Mesothelial cell of epicardium (in vitro differentiated cells): ENCODE data around the gene GJA3. TPM values are rescaled to one million over a fixed set of nuclear protein-coding genes. Genes with fewer than 3 reads are reported as not detected.

Source experiments
- DNase-seq, 2 experiments: peaks; one replicate each; pipeline ENCODE4 v3.0.0; 2021; ENCODE audit warnings: low spot score in 2 of 2; ENCODE audit not compliant: unreplicated experiment in 2 of 2
- H3K27ac Mint-ChIP-seq: 2 replicates; pipeline ENCODE4 v1.8.0; 2021; ENCODE audit warnings: mixed read lengths
- H3K27me3 Mint-ChIP-seq: 2 replicates; pipeline ENCODE4 v1.8.0; 2021; ENCODE audit warnings: low read depth, mixed read lengths
- H3K36me3 Mint-ChIP-seq: 2 replicates; pipeline ENCODE4 v1.8.0; 2021; ENCODE audit warnings: mixed read lengths
- H3K4me1 Mint-ChIP-seq: 2 replicates; pipeline ENCODE4 v1.8.0; 2021; ENCODE audit warnings: mixed read lengths
- H3K4me3 Mint-ChIP-seq: 2 replicates; pipeline ENCODE4 v1.8.0; 2021; ENCODE audit warnings: mild to moderate bottlenecking, moderate library complexity, mixed read lengths
- H3K9me3 Mint-ChIP-seq: 2 replicates; pipeline ENCODE4 v1.8.0; 2021; ENCODE audit warnings: mixed read lengths
- total RNA-seq: library from RNA; stranded (reverse); gene quantifications from 3 replicates; pipeline ENCODE4 v1.2.1, GENCODE V29; 2021
- TF ChIP-seq, protein P1 (sequence below): fragments of 200-600 bp; sonication (generic); IDR thresholded peaks from one replicate; pipeline ENCODE4 v1.5.0; 2021; ENCODE audit warnings: antibody characterized with exemption; ENCODE audit not compliant: unreplicated experiment

Gene GJA3
- total RNA-seq, 1 donor from 2014 or later = 5.3 TPM

DNA sequence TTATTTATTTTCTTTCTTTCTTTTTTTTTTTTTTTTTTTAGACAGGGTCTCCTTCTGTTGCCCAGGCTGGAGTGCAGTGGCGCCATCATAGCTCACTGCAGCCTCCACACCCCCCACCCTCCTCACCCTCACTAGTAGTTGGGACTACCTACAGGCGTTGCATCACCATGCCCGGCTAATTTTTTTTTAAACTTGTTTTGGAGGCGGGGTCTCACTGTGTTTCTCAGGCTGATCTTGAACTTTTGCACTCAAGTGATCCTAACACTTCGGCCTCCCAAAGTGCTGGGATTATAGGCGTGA, 33.6 kb downstream of the GJA3 start:
- TF ChIP-seq, protein P1, sequence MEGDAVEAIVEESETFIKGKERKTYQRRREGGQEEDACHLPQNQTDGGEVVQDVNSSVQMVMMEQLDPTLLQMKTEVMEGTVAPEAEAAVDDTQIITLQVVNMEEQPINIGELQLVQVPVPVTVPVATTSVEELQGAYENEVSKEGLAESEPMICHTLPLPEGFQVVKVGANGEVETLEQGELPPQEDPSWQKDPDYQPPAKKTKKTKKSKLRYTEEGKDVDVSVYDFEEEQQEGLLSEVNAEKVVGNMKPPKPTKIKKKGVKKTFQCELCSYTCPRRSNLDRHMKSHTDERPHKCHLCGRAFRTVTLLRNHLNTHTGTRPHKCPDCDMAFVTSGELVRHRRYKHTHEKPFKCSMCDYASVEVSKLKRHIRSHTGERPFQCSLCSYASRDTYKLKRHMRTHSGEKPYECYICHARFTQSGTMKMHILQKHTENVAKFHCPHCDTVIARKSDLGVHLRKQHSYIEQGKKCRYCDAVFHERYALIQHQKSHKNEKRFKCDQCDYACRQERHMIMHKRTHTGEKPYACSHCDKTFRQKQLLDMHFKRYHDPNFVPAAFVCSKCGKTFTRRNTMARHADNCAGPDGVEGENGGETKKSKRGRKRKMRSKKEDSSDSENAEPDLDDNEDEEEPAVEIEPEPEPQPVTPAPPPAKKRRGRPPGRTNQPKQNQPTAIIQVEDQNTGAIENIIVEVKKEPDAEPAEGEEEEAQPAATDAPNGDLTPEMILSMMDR = no peak
- H3K27me3 Mint-ChIP-seq = peaks cover 14% of the 10 kb centered on the region
- no peaks in the 10 kb centered on the region for H3K9me3 Mint-ChIP-seq
- no peak overlapping the region for H3K27ac Mint-ChIP-seq
- H3K36me3 Mint-ChIP-seq = no peaks in the 10 kb centered on the region
- peak overlapping the region; percentile 65 for H3K4me3 Mint-ChIP-seq
- no peak for DNase-seq
- H3K4me1 Mint-ChIP-seq = peaks cover 5% of the 10 kb centered on the region

DNA sequence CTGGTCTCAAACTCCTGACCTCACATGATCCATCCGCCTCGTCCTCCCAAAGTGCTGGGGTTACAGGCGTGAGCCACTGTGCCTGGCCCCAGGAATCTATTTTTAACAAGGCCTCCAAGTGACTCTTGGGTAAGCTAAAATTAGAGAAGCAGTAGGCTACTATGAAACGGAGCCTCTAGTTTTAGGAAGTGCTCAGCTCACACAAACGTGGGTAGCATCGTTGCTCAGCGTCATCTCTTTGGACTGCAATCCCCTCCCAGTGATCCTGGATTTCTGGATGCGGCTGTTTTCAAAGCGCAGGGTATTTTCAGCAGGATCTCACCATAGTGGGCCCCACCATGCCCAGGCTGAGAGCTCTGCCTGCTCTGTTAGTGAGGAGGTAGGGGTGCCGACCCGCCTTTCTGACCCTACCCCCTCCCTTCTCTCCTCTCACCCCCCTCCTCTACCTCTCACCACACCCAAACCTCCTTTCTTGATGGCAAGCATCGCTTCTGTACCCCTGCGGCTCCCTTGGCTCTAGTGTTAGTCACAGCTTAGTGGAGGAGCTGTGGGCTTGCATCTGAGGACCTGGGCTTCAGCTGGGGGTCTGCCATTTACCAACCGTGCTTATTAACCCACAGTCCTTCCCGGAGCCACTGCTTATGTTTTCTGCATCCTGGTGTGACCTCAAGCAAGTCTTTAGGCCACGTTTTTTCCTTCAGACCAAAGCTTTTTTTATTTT, 34.2 kb downstream of the GJA3 start:
- peaks cover 5% of the 10 kb centered on the region for H3K4me1 Mint-ChIP-seq
- no peaks in the 10 kb centered on the region for H3K9me3 Mint-ChIP-seq
- TF ChIP-seq, protein P1 = no peak
- no peaks in the 10 kb centered on the region for H3K36me3 Mint-ChIP-seq
- peak overlapping the region; percentile 65 for H3K4me3 Mint-ChIP-seq
- H3K27ac Mint-ChIP-seq = no peak overlapping the region
- H3K27me3 Mint-ChIP-seq = peaks cover 14% of the 10 kb centered on the region
- DNase-seq = no peak

DNA sequence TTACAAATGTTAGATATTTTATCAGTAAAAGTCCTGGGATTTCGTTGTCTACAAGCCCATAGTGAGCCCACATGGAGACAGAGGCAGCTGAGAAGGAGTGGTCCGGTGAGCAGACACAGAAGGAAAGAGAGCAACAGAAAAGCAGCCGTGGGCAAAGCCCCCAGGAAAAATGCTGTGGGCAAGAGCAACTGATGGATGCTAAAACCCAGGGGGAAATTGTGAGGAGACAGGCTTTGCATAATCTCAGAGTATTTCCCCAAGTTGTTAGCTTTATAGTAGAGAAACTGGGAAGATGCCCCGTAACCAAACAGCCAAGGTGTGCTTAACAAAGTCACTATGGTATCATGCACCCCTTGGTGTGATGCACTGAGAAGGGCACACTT, 35.1 kb downstream of the GJA3 start:
- H3K4me1 Mint-ChIP-seq = peaks cover 5% of the 10 kb centered on the region
- H3K36me3 Mint-ChIP-seq = no peaks in the 10 kb centered on the region
- peaks cover 14% of the 10 kb centered on the region for H3K27me3 Mint-ChIP-seq
- no peak overlapping the region for H3K4me3 Mint-ChIP-seq
- TF ChIP-seq, protein P1 = no peak
- DNase-seq = no peak
- H3K27ac Mint-ChIP-seq = no peak overlapping the region
- no peaks in the 10 kb centered on the region for H3K9me3 Mint-ChIP-seq

DNA sequence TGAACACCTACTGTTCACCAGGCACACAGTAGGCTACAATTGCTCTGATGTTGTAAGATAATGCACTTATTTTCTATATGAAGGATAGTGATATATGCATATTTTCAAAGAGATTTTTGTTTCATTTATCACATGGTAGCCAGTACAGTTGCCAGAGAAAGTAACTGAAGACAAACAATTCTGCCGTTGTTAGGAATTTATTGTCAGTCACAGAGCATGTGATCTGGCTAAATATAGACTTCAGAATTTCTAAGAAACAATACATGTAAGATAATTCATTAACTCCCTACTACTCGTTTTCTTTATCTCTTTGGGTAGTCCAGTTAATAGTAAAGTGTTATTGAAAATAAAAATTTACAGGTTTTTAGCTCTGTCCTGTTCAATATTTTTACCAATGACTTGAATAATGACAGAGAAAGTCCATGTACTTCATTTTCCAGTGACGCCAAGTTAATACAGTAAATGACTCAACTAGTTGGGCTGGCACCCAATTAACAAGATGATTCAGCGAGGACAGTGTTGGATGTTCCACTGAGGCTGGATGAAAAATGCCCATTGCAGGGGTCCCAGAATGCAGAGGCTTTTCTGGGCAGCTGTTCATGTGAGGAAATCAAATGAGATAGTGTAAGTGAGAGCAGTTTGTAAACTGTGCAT, 35.6 kb downstream of the GJA3 start:
- Mint-ChIP-seq H3K4me3 (no peak overlapping the region), H3K4me1 (peaks cover 5% of the 10 kb centered on the region), H3K9me3 (no peaks in the 10 kb centered on the region), H3K36me3 (no peaks in the 10 kb centered on the region), H3K27me3 (peaks cover 14% of the 10 kb centered on the region), H3K27ac (no peak overlapping the region)
- no peak for DNase-seq
- TF ChIP-seq, protein P1 = no peak

DNA sequence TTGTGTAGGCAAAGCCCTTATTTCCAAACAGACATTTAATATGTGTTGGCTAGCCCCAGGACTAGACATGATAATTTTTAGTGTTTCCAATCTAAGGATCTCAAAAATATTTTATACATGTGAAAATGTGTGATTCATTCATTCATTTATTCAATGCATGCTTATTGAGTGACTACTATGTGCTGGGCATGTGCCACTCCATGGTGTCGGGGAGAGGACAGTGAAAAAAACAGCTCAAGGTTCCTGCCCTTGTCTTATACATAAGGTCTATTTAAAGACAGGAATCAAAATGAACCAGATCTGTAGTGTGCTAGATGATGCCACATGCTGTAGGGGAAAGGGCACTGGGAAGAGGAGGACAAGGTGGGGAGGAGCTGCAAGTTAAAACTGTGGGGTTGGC, 36.5 kb downstream of the GJA3 start:
- no peak for DNase-seq
- peaks cover 9% of the 10 kb centered on the region for H3K4me1 Mint-ChIP-seq

More for the DNA sequence above, 36.5 kb downstream of the GJA3 start:
- Mint-ChIP-seq H3K36me3 (no peaks in the 10 kb centered on the region), H3K4me3 (no peak overlapping the region), H3K27me3 (peaks cover 14% of the 10 kb centered on the region), H3K27ac (no peak overlapping the region), H3K9me3 (no peaks in the 10 kb centered on the region)
- TF ChIP-seq, protein P1 = no peak
